H9 (cell line): ENCODE data around the gene EFHD1. TPM values are rescaled to one million over a fixed set of nuclear protein-coding genes. Genes with fewer than 3 reads are reported as not detected.

Experiments used
- DNase-seq: peaks from one replicate; pipeline ENCODE4 v3.0.0-alpha.2; 2017
- H2AFZ ChIP-seq: one replicate; pipeline ENCODE4 v1.6.1; 2013; ENCODE audit warnings: mild to moderate bottlenecking, low read length, control low read depth, moderate library complexity
- H2AK5ac ChIP-seq: 2 replicates; pipeline ENCODE4 v1.6.1; 2013; ENCODE audit warnings: low read length, control low read depth, mixed read lengths; ENCODE audit not compliant: insufficient read length
- H2BK120ac ChIP-seq: one replicate; pipeline ENCODE4 v1.6.1; 2013; ENCODE audit warnings: low read depth, mild to moderate bottlenecking, low read length, control low read depth, inconsistent platforms; ENCODE audit not compliant: poor library complexity, severe bottlenecking
- H2BK12ac ChIP-seq: 2 replicates; pipeline ENCODE4 v1.6.1; 2013; ENCODE audit warnings: low read length, control low read depth, mixed read lengths, low read depth; ENCODE audit not compliant: insufficient read length
- H2BK15ac ChIP-seq: 2 replicates; pipeline ENCODE4 v1.6.1; 2013; ENCODE audit warnings: low read depth, low read length, control low read depth
- H2BK20ac ChIP-seq: one replicate; pipeline ENCODE4 v1.6.1; 2013; ENCODE audit warnings: low read depth, mild to moderate bottlenecking, low read length, control low read depth, inconsistent platforms; ENCODE audit not compliant: poor library complexity, severe bottlenecking
- H2BK5ac ChIP-seq: 2 replicates; pipeline ENCODE4 v1.6.1; 2013; ENCODE audit warnings: low read length, control low read depth, mixed read lengths; ENCODE audit not compliant: insufficient read length
- H3K14ac ChIP-seq: 2 replicates; pipeline ENCODE4 v1.6.1; 2013; ENCODE audit warnings: low read length, control low read depth; ENCODE audit not compliant: insufficient read depth
- H3K18ac ChIP-seq: 2 replicates; pipeline ENCODE4 v1.6.1; 2013; ENCODE audit warnings: low read depth, mild to moderate bottlenecking, mixed read lengths, low read length, control low read depth; ENCODE audit not compliant: insufficient read length
- H3K23ac ChIP-seq: 2 replicates; pipeline ENCODE4 v1.6.1; 2013; ENCODE audit warnings: low read length, control low read depth, mixed read lengths, low read depth; ENCODE audit not compliant: insufficient read length
- H3K23me2 ChIP-seq: 2 replicates; pipeline ENCODE4 v1.6.1; 2013; ENCODE audit warnings: low read depth, mild to moderate bottlenecking, mixed read lengths, low read length, control low read depth; ENCODE audit not compliant: insufficient read length, poor library complexity, severe bottlenecking
- H3K27ac ChIP-seq: 2 replicates; pipeline ENCODE4 v1.5.1; 2013; ENCODE audit warnings: low read length, control low read depth, mixed read lengths, low read depth; ENCODE audit not compliant: insufficient read length
- H3K27me3 ChIP-seq: 2 replicates; pipeline ENCODE4 v1.6.1; 2013; ENCODE audit warnings: low read length, control low read depth, inconsistent platforms; ENCODE audit not compliant: insufficient read depth
- H3K4ac ChIP-seq: 2 replicates; pipeline ENCODE4 v1.6.1; 2013; ENCODE audit warnings: low read depth, mild to moderate bottlenecking, control low read depth, inconsistent platforms, low read length, moderate library complexity
- H3K4me1 ChIP-seq: 2 replicates; pipeline ENCODE4 v1.6.1; 2013; ENCODE audit warnings: low read length, control low read depth, inconsistent platforms; ENCODE audit not compliant: insufficient read depth
- H3K4me2 ChIP-seq: 2 replicates; pipeline ENCODE4 v1.6.1; 2013; ENCODE audit warnings: low read length, control low read depth, mixed read lengths; ENCODE audit not compliant: insufficient read length, insufficient read depth
- H3K56ac ChIP-seq: 2 replicates; pipeline ENCODE4 v1.6.1; 2013; ENCODE audit warnings: low read depth, mild to moderate bottlenecking, mixed read lengths, low read length, control low read depth; ENCODE audit not compliant: insufficient read length
- H3K79me1 ChIP-seq: 2 replicates; pipeline ENCODE4 v1.6.1; 2013; ENCODE audit warnings: low read depth, mild to moderate bottlenecking, moderate library complexity, low read length, control low read depth, inconsistent platforms; ENCODE audit not compliant: insufficient read depth, poor library complexity, severe bottlenecking
- H3K79me2 ChIP-seq: 2 replicates; pipeline ENCODE4 v1.6.1; 2013; ENCODE audit warnings: low read length, control low read depth, inconsistent platforms; ENCODE audit not compliant: insufficient read depth
- H3K9ac ChIP-seq: 2 replicates; pipeline ENCODE4 v1.6.1; 2013; ENCODE audit warnings: low read length, control low read depth, mixed read lengths; ENCODE audit not compliant: insufficient read length; ENCODE audit errors: extremely low read depth
- H3K9me3 ChIP-seq: one replicate; pipeline ENCODE4 v1.6.1; 2013; ENCODE audit warnings: low read depth, low read length, inconsistent platforms; ENCODE audit not compliant: control insufficient read depth
- H3T11ph ChIP-seq: one replicate; pipeline ENCODE4 v1.6.1; 2013; ENCODE audit warnings: mild to moderate bottlenecking, low read length, control low read depth, inconsistent platforms
- H4K20me1 ChIP-seq: one replicate; pipeline ENCODE4 v1.6.1; 2013; ENCODE audit not compliant: control insufficient read depth, insufficient read length, insufficient read depth
- H4K5ac ChIP-seq: 2 replicates; pipeline ENCODE4 v1.6.1; 2013; ENCODE audit warnings: low read depth, mild to moderate bottlenecking, mixed read lengths, low read length, control low read depth; ENCODE audit not compliant: insufficient read length
- H4K8ac ChIP-seq: replicated peaks from 2 replicates; pipeline ENCODE4 v1.6.1; 2013; ENCODE audit warnings: low read length, control low read depth, mixed read lengths, low read depth; ENCODE audit not compliant: insufficient read length
- H4K91ac ChIP-seq: 2 replicates; pipeline ENCODE4 v1.6.1; 2013; ENCODE audit warnings: low read depth, mild to moderate bottlenecking, moderate library complexity, mixed read lengths, low read length, control low read depth; ENCODE audit not compliant: insufficient read length
- H3K27ac Mint-ChIP-seq, 3 experiments: 2 replicates in 2 of 3; 3 replicates in 1 of 3; pipeline ENCODE4 v1.8.0; 2020 to 2021; ENCODE audit warnings: mixed read lengths in 3 of 3, mild to moderate bottlenecking in 1 of 3, moderate library complexity in 1 of 3
- H3K27me3 Mint-ChIP-seq: 2 replicates; pipeline ENCODE4 v1.8.0; 2021; ENCODE audit warnings: low read depth, mild to moderate bottlenecking, moderate library complexity, mixed read lengths
- H3K36me3 Mint-ChIP-seq, 3 experiments: 2 replicates in 2 of 3; 3 replicates in 1 of 3; pipeline ENCODE4 v1.8.0; 2020 to 2021; ENCODE audit warnings: low read depth in 3 of 3, mixed read lengths in 3 of 3; ENCODE audit not compliant: insufficient read depth in 1 of 3
- H3K4me1 Mint-ChIP-seq, 2 experiments: 2 replicates each; pipeline ENCODE4 v1.8.0; 2020; ENCODE audit warnings: mixed read lengths in 2 of 2
- H3K4me3 Mint-ChIP-seq, 2 experiments: 2 replicates in 1 of 2; 3 replicates in 1 of 2; pipeline ENCODE4 v1.8.0; 2020 to 2021; ENCODE audit warnings: mild to moderate bottlenecking in 2 of 2, mixed read lengths in 2 of 2, moderate library complexity in 1 of 2
- H3K9me3 Mint-ChIP-seq, 2 experiments: 2 replicates in 1 of 2; 3 replicates in 1 of 2; pipeline ENCODE4 v1.8.0; 2020; ENCODE audit warnings: mild to moderate bottlenecking in 2 of 2, mixed read lengths in 2 of 2, moderate library complexity in 1 of 2
- CTCF ChIP-seq: fragments of 200-600 bp; sonication (generic); conservative IDR thresholded peaks from 3 replicates; pipeline ENCODE4 v1.8.0; 2021; ENCODE audit warnings: antibody characterized with exemption, mild to moderate bottlenecking
- WGBS: extraction: QIAGEN DNeasy Blood & Tissue Kit; methylation state at CpG from one replicate; pipeline ENCODE4 v1.1.7; 2013; ENCODE audit warnings: missing lambda C conversion rate, low lambda C conversion rate, mixed read lengths; ENCODE audit not compliant: insufficient read length; ENCODE audit errors: extremely low coverage; 5-methylcytosine and 5-hydroxymethylcytosine counted together
- total RNA-seq: library from RNA; stranded (reverse); gene quantifications from 2 replicates; pipeline ENCODE4 v1.2.1, GENCODE V29; 2021

The EFHD1 gene
- total RNA-seq, 1 experiment from 2014 or later = 2.8 TPM

GRCh38 chr2:232641153-232641848 is 7.9 kb downstream of the EFHD1 start:
- no peak overlapping the region for H2BK5ac ChIP-seq
- Mint-ChIP-seq H3K27ac (no peak overlapping the region), H3K36me3 (no peaks in the 10 kb centered on the region; a peak in 2 of 7 replicates), H3K4me1 (peaks cover 6 to 9% of the 10 kb centered on the region in 2 experiments; a peak in 2 of 4 replicates), H3K9me3 (peaks cover 0 to 1% of the 10 kb centered on the region in 2 experiments; a peak in 1 of 5 replicates), H3K27me3 (peaks cover 49% of the 10 kb centered on the region), H3K4me3 (no peak overlapping the region)
- H2BK15ac ChIP-seq = no peak overlapping the region
- H3K79me2 ChIP-seq = no peaks in the 10 kb centered on the region
- no peaks in the 10 kb centered on the region for H3K9me3 ChIP-seq
- no peaks in the 10 kb centered on the region for H4K20me1 ChIP-seq
- H4K8ac ChIP-seq = no peak overlapping the region
- no CpG with 5 or more reads among the region's 11 CpGs for WGBS
- H3K4me1 ChIP-seq = no peaks in the 10 kb centered on the region
- no peak overlapping the region for H2AFZ ChIP-seq
- no peak overlapping the region for H3K18ac ChIP-seq
- no peak overlapping the region for H3K4me2 ChIP-seq
- no peak overlapping the region for H3K56ac ChIP-seq
- no peak overlapping the region for H2BK120ac ChIP-seq
- H3K23ac ChIP-seq = no peak overlapping the region
- no peaks in the 10 kb centered on the region for H3K23me2 ChIP-seq
- H3T11ph ChIP-seq = no peak overlapping the region
- H3K14ac ChIP-seq = no peak overlapping the region
- no peak overlapping the region for H4K5ac ChIP-seq
- H3K79me1 ChIP-seq = no peaks in the 10 kb centered on the region
- no peak overlapping the region for H3K27ac ChIP-seq
- TF ChIP-seq CTCF = no peak
- no peak overlapping the region for H2AK5ac ChIP-seq
- no peak for DNase-seq
- no peaks in the 10 kb centered on the region; the same call in 1 of the 2 replicates for H3K27me3 ChIP-seq
- no peak overlapping the region for H4K91ac ChIP-seq
- no peak overlapping the region for H2BK12ac ChIP-seq
- no peak overlapping the region for H2BK20ac ChIP-seq
- no peak overlapping the region for H3K4ac ChIP-seq
- no peak overlapping the region for H3K9ac ChIP-seq
